ENCODE data around the gene PER3. TPM values are rescaled to one million over a fixed set of nuclear protein-coding genes. Genes with fewer than 3 reads are reported as not detected.

PER3 gene
- total and polyA plus RNA-seq, 8 donors, result 4.6 to 13.9 (median 9.6) TPM

DNA sequence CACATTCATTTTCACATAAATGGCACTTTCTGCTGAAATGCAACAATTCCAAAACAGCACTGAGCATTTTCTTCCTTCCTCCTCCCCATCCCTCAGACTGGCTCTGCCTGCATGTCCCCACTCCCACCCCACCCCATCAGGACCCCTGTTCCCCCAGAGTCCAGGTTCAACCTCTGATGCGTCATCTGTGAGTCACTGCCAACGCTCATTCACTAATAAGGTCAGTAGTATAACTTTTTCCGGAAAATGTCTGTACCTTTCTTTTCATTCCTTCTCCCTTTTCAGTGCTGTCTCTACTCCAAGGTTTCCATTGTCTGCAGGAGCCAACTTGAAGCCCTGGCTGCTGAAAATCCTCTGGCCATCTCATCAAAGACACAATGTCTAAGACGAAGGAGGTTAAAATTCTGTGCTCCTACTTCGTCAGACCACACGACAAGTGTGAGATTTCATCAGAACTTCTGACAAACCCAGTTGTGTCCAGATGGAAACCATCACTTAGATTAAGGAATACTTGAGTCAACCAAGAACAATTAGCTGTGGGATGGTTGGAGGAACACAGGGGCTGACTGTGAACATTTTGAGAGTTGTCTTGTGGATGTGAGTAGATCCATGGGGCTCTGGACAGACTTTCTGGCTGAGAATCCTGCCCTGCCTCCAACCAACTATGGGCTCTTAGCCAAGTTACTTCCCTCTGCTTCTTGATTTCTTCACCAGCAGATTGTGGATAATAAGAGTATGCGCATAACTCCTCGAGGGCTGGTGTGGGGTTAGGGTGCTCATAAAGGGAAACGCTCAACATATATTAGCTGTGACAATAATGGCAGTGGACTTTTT, 104.4 kb downstream of the PER3 start:
- Histone ChIP-seq H3K27me3 (no peaks in the 10 kb centered on the region), H3K9me3 (no peaks in the 10 kb centered on the region), H3K4me1 (no peaks in the 10 kb centered on the region), H3K4me3 (no peak overlapping the region), H3K36me3 (no peaks in the 10 kb centered on the region), H3K27ac (no peak overlapping the region)
- WGBS, 2 donors, result 77 to 86% methylated on average over 9 of the region's 9 CpGs
- ATAC-seq (no peak), DNase-seq (no peak), FAIRE-seq (no peak)
- intact Hi-C loops (cut with DNase I), result no loop called here
- TF ChIP-seq, protein P1, sequence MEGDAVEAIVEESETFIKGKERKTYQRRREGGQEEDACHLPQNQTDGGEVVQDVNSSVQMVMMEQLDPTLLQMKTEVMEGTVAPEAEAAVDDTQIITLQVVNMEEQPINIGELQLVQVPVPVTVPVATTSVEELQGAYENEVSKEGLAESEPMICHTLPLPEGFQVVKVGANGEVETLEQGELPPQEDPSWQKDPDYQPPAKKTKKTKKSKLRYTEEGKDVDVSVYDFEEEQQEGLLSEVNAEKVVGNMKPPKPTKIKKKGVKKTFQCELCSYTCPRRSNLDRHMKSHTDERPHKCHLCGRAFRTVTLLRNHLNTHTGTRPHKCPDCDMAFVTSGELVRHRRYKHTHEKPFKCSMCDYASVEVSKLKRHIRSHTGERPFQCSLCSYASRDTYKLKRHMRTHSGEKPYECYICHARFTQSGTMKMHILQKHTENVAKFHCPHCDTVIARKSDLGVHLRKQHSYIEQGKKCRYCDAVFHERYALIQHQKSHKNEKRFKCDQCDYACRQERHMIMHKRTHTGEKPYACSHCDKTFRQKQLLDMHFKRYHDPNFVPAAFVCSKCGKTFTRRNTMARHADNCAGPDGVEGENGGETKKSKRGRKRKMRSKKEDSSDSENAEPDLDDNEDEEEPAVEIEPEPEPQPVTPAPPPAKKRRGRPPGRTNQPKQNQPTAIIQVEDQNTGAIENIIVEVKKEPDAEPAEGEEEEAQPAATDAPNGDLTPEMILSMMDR (IDR thresholded peaks at IDR 0.05), result no peak

DNA sequence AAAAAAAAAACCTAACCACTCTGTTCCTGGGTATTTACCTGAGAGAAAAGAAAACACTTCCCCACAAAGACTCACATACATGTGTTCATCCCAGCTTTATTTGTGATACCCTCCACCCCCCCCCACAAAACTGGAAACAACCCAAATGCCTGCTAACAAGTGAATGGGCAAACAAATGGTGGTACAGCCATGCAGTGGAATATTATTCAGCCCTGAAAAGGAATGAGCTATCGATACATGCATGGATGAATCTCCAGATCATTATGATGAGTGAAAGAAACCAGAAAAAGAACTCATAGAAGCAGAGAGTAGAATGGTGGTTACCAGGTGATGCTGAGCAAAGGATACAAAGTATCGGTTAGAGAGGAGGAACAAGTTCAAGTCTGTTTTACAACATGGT, 106.8 kb downstream of the PER3 start:
- Histone ChIP-seq H3K27ac (no peak overlapping the region), H3K36me3 (no peaks in the 10 kb centered on the region), H3K4me3 (no peak overlapping the region), H3K27me3 (no peaks in the 10 kb centered on the region), H3K4me1 (no peaks in the 10 kb centered on the region), H3K9me3 (no peaks in the 10 kb centered on the region)
- ATAC-seq (no peak), DNase-seq (no peak), FAIRE-seq (no peak)
- TF ChIP-seq, protein P1 (IDR thresholded peaks at IDR 0.05), result no peak
- WGBS, 2 donors, result 97 to 100% methylated on average over 2 of the region's 2 CpGs
- intact Hi-C loops (cut with DNase I), result no loop called here

DNA sequence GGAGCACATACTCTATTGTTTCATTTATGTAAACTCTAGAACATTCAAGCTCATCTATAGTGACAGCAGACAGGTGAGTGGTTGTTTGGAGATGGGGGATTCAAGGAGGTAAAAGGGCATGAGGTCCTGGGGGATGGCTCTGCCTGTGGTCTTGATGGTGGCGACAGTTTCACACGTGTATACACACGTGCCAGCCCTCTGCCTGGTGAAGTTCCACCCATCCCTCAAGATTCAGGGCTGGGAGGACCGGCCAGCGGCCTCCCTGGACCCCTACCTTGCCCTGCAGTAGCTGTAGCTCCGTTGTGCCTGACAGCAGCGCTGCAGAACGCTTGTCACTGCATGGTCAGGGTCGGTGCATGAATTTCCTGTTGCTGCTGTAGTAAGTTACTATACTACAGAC, 107.7 kb downstream of the PER3 start:
- intact Hi-C loops (cut with DNase I), result no loop called here
- TF ChIP-seq, protein P1 (IDR thresholded peaks at IDR 0.05), result no peak
- no peak for FAIRE-seq

DNA sequence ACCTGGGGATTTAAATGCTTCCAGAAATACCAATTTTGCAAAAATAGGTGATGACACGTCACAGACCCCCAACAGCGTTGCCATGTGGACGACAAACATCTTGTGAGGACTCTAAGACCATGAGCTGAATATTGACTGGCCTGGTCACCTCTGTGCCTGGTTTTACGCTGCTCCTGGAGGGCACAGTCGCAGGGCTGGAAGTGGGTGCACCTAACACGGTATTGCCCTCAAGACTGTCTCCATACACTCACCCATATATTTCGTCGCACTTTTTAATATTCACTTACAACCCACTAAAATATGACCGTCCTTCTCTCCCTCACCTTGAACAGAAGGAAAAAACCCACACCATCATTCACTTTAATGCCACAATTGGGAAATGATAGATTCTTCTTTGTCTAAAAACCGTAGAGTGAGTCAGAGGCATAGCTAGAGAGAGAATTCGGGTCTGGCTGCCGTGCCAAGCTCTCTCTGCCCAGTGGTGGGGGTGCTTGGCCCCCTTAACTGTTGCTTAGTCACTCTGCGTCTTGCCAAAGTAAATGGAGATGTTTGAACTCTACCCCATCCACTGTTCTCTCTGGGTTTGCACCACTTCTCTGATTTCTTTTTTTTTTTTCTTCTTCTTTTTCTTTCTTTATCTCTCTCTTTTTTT, 109.6 kb downstream of the PER3 start:
- no peak overlapping the region for H3K27ac ChIP-seq
- no peak for FAIRE-seq

More for the DNA sequence above, 107.7 kb downstream of the PER3 start:
- H3K27ac ChIP-seq, result no peak overlapping the region
- H3K27me3 ChIP-seq, result no peaks in the 10 kb centered on the region
- H3K9me3 ChIP-seq, result no peaks in the 10 kb centered on the region
- H3K4me1 ChIP-seq, result no peaks in the 10 kb centered on the region
- DNase-seq, result no peak
- 50 to 61% methylated on average over 9 of the region's 9 CpGs for WGBS, 2 donors
- H3K4me3 ChIP-seq, result no peak overlapping the region
- no peak for ATAC-seq
- H3K36me3 ChIP-seq, result no peaks in the 10 kb centered on the region

More for the DNA sequence above, 109.6 kb downstream of the PER3 start:
- no peaks in the 10 kb centered on the region for H3K36me3 ChIP-seq
- DNase-seq (no peak), ATAC-seq (no peak)
- TF ChIP-seq, protein P1 (IDR thresholded peaks at IDR 0.05), result no peak
- no peak overlapping the region for H3K4me3 ChIP-seq
- 71 to 80% methylated on average over 13 of the region's 13 CpGs for WGBS, 2 donors
- H3K4me1 ChIP-seq, result no peaks in the 10 kb centered on the region
- intact Hi-C loops (cut with DNase I), result no loop called here
- H3K27me3 ChIP-seq, result no peaks in the 10 kb centered on the region
- H3K9me3 ChIP-seq, result no peaks in the 10 kb centered on the region

Other genes with a start within 250 kb of the PER3 start
- gene VAMP3, start 13.0 kb upstream of the PER3 start, total RNA-seq, result 10 to 100 TPM; 11.7 to 39.1 (median 22.0) TPM
- 10 to 100 TPM; 15.1 to 33.6 TPM for gene VAMP3, start 13.0 kb upstream of the PER3 start, polyA plus RNA-seq
- not detected for gene UTS2, start 68.8 kb downstream of the PER3 start, total RNA-seq
- under 1 TPM in 1 of 2 donors, not detected in 1; 0.09 TPM for gene UTS2, start 68.8 kb downstream of the PER3 start, polyA plus RNA-seq
- gene TNFRSF9, start 156.5 kb downstream of the PER3 start, total RNA-seq, result 1 to 10 TPM in 1 of 6 donors, under 1 TPM in 3, not detected in 2; 0.08 to 1.4 (median 0.49) TPM
- under 1 TPM in 1 of 2 donors, not detected in 1; 0.27 TPM for gene TNFRSF9, start 156.5 kb downstream of the PER3 start, polyA plus RNA-seq
- gene PARK7, start 177.4 kb downstream of the PER3 start, total RNA-seq, result 100 to 1,000 TPM in 5 of 6 donors, 10 to 100 TPM in 1; 99.8 to 143 (median 134) TPM
- gene PARK7, start 177.4 kb downstream of the PER3 start, polyA plus RNA-seq, result 100 to 1,000 TPM; 174 to 176 TPM
- gene ERRFI1, start 242.0 kb downstream of the PER3 start, total RNA-seq, result 100 to 1,000 TPM in 3 of 6 donors, 10 to 100 TPM in 3; 36.4 to 392 (median 81.7) TPM
- gene ERRFI1, start 242.0 kb downstream of the PER3 start, polyA plus RNA-seq, result 100 to 1,000 TPM in 1 of 2 donors, 10 to 100 TPM in 1; 88.2 to 129 TPM

Measured in pancreas (tissue), 10 donors.